Activated CD4-positive, alpha-beta T cell treated with anti-CD3 and anti-CD28 coated beads for 48 hours (primary cell): ENCODE data around the gene FOXO1.

ENCODE experiments used
- DNase-seq: peaks from one replicate; pipeline ENCODE4 v3.0.0-alpha.2; 2020

FOXO1 gene

DNA sequence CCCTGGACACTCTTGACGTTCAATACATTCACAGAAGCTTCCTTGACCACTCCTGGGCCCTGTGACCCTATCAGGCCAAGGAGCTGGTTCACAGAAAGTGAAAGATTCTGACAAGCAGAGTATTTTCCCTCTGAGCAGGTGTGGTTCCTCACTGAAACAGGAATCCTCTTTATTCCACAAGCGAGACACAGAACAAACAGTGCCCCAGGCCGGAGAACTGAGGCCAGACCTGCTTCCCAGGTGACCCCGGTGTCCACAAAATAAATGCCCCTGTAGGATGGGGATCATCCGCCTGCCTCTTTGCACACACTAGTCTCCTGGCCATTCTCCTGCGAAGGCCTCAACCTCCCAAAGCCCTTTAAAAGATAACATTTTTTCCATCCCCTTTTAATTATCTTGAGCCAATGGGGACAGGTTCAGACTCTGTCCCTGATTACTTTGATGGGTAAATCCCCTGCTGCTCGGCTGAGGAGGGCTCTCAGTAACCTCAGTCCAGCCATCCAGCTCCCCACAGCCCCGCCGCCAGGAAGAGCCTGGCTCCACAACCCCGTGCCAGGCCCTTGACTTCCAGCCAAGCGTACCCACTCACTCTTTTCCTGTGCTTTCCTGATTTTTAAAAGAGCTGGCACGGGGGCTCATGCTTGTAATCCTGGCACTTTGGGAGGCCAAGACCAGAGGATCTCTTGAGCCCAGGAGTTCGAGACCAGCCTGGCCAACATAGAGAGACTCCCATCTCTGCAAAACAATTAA lies 129.1 kb downstream of the FOXO1 start:
- DNase-seq: no peak

DNA sequence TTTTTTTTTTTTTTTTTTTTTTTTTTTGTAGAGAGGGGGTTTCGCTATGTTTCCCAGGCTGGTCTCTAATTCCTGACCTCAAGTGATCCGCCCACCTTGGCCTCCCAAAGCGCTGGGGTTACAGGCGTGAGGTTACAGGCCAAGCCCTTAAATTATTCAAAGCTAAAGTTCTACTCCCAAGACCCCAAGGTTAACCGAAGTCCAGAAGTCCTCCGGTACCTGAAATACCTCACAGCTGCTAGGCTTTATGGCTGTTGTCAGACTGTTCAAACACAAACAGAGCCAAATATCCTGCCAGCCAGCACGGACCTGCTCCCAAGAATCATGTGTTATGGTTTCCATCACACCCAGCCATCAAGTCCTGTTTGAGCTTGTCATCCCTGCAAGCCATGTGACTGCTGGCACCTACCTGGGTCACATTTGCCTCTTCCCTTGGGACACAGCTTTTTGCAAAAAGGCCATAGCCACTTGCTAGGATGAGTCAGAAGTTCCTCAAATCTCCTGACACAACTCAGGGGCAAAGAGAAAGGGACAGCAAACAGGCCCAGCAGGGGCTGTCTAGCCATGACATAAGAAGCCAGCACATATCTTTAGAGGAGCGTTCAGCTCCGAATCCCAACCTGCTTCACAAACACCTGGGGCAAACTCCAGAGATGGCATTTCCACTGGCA lies 129.9 kb downstream of the FOXO1 start:
- DNase-seq: no peak

DNA sequence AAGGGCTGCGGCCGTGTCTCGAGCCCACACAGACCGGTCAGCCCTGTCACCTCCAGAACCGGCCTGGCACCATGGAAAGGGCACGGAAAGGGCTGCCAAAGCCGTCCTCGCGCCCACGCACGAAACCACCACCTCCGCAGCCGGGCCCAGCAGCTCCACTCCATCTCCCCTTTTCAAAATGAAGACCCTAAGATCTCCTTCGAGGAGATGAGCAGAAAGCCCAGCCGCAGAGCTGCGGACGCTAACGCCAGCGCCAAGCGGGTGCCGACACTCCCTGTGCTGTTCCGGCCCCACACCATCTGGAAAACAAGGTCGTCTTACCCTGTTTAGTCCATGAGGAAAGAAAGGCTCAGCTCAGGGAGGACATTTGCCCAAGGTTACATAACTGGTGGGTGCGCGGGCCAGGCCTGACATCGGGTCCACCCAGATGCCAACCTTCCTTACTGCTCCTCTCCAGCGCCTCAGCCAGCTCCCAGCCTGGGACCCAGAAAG lies 131.1 kb downstream of the FOXO1 start:
- DNase-seq: no peak

DNA sequence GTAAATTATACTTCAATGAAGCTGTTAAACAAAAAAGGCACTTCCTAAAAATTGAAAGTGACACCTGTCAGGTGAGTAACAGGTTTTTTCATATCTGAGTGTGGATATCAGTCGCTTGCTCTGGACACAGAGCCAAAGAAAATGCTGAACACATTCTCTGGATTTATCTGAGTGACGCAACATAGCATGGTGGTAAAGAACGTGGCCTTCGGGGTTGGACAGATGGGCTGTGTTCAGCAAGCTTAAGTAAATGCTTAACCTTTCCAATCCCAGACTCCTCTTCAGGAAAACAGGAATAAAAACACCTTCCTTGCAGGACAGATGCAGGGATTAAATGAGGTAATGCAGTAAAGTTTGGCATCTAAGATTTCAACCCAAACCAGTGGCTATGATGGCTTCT lies 132.0 kb downstream of the FOXO1 start:
- DNase-seq: no peak

DNA sequence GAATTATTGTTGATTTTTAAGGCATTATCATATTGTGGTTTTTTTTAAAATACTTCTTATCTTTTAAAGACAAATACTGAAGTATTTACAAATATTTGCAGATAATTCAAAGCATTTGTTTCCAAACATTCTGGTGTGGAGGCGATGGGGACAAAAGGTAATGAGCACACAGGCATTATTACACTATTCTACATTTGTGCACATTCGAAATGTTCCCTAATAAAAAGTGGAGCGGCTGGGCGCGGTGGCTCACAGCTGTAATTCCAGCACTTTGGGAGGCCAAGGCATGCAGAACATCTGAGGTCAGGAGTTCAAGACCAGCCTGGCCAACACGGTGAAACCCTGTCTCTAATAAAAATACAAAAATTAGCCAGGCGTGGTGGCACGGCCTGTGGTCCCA lies 133.4 kb downstream of the FOXO1 start:
- DNase-seq: no peak

DNA sequence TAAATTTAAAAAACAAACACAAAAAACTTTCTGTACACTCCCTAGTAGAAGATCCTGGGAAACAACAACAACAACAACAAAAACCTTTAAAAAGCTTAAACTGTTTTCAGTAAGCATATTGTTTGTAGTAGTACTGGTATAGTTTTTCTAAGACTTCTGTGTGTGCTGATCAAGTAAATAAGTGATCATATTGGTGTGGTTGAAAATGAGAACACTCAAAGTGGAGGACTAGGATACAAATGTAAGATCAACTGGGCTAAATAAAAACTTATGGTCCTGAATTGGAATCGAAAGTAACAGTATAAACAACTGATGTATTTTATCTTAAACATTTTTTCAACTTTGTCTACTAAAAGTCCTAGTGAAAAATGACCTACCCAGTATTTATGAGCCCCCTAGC lies 135.5 kb downstream of the FOXO1 start:
- DNase-seq: no peak

DNA sequence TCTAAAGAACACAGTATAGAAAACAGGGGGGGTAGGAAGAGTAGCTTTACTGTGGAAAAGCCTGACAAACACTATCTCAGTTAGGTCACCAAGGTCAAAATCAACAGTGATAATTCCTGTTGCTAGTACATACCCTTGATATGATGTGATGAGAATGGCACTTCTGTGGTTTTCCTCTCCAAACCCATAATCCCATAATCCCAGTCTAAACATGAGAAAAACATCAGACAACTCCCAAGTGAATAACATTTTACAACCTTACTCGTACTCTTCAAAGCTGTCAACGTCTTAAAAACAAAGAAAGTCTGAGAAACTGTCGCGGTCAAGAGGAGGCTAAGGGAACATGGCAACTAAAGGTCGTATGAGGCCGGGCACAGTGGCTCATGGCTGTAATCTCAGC lies 137.6 kb downstream of the FOXO1 start:
- no peak for DNase-seq

DNA sequence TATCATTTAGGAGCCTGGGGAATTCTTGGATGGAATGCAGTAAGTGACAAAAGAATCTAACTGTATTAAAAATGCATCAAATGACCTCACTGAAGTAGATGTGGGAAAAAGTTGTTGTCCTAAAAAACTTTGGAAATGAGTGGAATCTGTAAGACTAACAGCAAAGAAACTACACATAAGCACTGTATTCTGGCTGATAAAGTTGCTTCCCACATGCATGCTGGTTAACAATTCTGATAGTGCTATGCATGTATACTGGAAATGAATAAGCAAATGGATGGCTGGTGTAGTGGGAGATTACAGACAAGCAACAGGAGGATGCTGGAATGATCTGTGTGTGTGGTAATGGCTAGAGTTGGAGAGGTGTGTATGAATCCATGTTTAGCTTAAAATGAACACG lies 138.5 kb downstream of the FOXO1 start:
- no peak for DNase-seq

DNA sequence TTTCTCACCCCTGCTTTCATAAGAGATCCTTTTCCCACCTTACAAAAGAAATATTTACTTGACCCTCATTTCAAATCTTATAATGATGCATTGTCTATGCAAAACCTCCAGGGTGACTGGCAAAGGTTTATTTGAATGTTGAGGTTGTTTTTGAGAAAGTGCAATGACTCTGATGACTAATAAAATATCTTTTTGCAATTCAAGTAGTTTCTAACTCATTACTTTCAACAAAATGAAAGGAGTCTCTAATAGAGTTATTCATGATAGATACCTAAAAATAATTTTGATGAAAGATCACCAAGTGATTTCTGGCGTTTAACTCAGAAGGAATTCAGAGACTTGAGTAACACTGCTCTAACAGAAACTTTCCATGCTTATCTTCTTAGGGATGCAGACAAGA lies 144.2 kb downstream of the FOXO1 start:
- DNase-seq: no peak

DNA sequence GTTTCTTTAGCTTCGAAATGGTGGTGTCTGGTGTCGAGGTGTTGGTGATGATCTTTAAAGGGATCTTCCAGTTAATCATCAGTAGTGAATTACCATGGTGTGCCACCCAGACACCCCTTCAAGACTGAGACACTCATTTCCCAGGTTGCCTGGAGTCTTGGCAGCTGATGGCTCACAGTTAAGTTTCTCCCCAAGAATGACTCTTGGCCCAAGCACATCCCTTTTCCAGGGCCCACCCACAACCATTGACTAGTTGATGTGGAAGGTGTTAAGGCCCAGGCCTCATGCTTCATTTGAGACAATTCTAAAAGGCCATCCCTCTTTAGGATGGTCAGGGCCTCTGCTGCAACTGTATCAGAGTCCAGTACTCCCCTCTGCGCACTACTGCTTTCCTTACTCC lies 145.5 kb downstream of the FOXO1 start:
- DNase-seq: peak; percentile 28

DNA sequence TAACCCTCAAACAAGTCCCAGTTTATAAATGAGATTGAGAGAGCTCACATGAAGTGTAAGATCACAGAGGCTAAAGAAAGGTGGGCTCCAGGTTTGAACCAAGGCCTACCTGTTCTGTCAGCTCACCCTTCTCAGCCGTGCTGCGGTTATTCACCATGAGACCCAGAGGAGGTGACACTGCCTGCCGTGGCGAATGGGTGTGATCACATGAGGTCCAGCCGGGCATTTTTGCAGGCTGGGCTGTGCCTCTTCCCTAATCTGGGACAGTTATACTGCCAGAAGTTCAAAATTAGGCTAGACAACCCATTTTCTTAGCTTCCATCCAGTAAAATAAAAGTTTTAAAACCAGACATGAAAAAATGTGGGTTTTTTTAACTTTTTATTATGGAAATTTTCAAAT lies 146.8 kb downstream of the FOXO1 start:
- no peak for DNase-seq

DNA sequence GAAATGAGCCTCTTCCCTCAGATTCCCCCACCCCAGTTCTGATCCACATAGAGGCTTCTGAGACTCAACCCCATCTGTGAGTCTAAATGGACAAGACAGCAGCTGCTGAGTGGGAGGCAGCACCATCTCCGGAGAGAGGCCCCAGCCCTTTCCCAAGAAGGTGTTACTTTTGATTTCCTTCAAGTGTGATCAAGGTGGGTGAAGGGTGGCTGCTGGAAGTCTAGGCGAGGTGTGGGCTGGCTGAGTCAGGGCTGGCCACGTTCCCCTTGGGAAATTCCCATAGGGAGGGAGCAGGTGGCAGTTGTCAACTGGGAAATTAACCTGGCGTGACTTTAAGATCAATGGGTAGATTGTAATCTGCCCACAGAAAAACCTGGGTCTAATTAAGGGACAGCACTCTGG lies 148.0 kb downstream of the FOXO1 start:
- peak; percentile 86 for DNase-seq

DNA sequence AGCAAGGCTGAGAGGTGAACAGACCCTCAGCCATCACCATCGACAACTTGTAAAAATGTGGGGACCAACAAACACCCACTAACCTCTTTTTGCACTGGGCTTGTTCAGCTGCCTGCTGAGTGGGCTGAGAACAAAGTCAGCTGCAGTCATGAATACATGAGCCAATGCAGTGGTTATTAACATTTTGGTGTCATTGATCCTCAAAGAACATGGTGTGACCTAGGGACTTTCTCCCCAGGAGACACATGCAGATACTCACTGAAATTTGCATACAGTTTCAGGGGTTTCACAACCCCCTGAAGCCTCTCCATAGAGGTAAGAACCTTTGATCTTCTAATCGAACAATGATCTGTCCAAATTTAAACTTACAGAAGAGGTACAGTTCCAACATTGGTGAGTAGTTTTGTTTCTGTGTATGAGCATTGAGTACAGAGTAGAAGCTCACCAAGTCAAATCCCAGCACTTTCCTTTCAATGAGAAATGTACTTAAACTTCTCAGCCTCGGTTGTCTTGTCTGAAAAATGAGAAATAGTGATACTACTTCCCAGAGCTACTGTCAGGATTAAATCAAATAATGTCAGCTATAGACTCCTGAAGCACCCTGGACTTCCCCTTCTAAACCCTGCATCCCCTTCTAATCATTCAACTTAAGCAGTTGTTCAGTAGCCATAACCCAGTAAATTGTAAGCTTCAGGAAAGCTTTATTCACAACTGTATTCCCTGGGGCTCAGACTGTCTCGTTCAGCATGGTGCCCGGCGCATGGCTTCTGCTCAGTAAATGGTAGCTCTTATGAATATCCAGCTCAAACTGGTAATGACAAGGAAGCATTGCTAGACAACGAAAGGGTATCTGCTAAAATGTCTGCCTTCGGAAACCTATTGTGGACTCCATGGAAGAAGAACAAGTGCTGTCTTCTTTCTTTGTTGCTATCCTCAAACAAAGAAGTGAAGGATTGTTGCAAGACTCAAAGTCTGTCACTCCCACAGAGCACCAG lies 148.7 kb downstream of the FOXO1 start:
- peak; percentile 48 for DNase-seq

DNA sequence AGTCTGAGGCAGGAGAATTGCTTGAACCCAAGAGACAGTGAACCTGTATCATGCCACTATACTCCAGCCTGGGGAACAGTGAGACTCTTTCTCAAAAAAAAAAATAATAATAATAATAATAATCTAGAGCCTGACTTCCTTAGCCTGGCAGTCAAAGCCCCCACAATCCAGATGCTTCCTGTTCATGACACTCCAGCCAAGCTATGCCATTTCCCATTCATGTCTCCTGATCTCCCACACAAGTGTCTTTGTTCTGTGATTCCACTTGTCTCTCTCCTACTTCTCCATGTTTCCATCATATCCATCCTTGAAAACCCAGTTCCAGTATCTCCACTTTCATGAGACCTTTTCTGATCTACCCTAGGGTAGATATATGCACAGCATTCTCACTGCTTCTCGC lies 150.7 kb downstream of the FOXO1 start:
- DNase-seq: no peak

DNA sequence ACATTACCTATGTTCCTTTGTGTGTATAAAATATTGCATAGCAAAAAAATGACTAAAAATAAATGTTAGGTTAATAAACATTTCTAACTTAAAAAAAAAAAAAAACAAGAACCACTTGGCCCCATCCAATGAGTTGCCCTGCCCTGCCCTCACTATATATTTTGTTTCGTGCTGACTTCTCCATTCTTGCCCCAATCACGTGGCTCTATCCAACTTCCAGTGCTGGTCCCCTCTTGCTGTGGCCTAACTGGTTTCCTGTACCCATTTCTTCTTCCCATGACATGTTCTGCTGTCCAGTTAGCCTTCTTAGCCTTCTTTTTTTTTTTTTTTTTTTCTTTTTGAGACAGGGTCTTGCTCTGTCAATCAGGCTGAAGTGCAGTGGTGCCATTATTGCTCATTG lies 151.6 kb downstream of the FOXO1 start:
- no peak for DNase-seq

DNA sequence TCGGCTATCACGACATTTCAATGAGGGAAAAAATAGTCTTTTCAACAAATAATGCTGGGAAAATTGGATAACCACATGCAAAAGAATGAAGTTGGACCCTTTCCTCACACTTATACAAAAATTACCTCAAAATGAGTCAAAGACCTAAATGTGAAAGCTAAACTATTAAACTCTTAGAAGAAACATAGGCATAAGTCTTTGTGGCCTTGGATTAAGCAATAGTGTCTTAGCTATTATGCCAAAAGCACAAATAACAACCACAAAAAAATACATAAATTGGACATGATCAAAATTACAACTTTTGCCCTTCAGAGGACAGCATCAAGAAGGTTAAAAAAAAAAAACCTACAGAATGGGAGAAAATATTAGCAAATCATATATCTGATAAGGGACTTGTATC lies 156.6 kb downstream of the FOXO1 start:
- no peak for DNase-seq

DNA sequence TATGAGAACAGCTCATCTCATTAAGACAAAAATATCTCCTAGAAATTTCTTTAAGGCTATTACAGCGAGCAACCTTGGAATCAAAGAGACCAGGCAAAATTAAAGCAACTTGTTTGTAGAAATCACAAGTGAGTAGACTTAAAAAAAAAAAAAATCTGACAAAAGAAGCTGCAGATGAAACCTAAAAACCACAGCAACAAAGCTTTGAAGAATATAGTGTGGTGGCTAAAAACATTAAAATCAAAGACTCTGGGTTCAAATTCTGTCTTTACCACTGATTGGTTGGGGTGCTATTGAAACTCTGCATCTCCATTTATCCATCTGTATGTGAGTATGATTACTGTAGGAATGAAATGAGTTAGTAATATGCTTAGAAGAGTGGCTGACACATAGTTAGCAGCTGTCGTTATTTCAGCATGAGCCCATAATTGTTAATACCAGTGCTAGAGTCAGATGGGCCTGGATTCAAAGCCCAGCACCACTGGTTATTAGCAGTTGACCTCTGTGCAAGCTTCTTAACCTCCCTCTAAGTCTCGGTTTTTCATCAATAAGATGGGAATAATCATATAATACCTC lies 157.6 kb downstream of the FOXO1 start:
- no peak for DNase-seq

DNA sequence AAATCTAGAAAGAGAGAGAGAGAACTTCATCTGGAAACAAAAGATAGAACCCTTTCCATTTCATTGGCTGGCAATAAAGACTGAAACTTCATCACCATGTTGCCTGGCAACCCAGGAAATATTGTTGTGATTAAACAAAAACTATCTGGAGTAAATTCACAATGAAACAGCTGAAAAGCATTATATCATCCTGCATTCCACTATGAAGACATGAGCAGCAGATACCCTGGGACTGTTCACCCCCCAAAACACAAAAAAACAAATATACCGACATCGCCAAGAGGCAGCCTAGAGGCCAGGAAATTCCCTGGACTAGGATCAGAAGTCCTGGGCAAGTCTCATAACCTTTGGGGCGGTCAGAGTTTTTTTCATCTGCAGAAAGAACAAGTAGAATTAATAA lies 158.3 kb downstream of the FOXO1 start:
- DNase-seq: no peak

DNA sequence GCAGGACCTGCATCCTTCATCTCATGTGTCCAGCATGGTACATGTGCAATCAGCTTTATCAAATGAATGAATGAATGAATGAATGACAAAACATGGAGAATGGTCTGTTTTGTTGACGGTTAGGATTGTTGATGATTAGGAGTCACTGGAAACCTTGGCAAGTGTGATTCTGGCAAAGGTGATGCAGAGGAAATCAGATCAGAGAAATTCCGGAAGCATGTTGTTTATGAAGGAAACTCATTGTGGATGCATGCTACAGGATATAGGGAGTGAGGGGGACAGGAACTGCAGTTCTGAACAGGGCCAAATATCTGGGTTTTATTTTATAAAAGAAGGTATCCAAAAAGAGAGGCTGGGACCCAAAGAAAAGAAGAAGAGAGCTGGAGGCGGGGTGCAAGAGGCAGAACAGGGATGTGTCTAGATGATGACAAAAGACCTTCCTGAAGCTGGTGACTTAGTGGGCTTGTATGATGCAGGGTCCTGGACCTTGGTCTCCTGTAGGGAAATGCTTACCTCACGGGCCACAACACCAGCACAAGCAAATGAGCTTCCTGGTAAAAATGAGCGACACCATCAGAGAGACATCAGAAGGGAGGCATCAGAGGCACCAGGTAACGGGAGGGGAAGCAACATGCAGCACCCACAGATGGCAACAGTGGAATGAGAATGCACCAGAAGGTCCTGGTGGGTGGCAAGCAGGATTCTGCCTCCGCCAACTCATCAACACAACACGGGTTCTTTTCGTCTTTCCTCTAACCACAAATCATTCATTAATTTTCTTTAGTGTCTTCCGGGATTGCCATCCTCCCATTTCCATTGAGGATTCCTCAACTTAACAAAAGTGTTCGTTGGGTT lies 159.6 kb downstream of the FOXO1 start:
- no peak for DNase-seq
